ENCODE data around the gene RNF167.

GRCh38 chr17:4901108-4901647 is 38.9 kb upstream of the RNF167 start:
- TF ChIP-seq CTCF (conservative IDR thresholded peaks at IDR 0.05) (no peak), EZH2 (IDR thresholded peaks at IDR 0.05; ENCODE audit: low read depth) (no peak)
